ENCODE results near the gene CBFA2T3.
"Not testable (repeated sequence)": the region's sequence is repeated elsewhere in the genome, so short reads cannot be mapped to it uniquely, and the experiment has no call there.

The CBFA2T3 gene

DNA sequence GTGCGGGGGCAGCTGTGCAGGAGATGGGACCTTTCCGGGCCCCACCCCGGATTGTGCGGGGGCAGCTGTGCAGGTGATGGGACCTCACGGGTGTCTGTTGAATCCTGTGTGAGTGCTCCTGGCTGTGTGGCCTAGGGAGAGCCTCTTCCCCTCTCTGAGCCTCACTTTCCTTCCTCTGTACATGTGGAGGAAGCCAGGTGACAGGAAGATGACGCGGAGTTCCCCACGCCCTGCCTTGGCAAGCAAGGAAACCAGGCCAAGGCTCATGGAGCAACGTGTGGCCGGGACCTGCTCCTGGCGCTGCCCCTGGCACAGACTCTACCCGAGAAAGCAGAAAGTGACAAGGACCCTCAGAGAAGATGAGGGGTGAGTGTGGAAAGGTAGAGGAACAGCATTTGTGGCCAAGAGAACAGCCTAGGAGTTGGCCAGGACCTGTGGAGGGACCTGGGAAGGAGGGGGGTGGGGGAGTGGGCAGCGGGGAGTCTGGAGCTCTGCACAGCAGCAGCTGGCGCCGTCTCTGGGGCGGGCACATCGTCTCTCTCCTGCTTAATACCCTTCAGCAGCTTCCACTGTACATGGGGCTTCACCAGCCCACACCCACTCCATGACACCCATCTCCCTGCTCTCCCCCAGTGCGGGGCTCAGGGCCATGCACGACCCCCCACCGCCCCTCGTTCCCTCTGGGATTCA lies 72.2 kb downstream of the CBFA2T3 start:
- DNase-seq = no peak

DNA sequence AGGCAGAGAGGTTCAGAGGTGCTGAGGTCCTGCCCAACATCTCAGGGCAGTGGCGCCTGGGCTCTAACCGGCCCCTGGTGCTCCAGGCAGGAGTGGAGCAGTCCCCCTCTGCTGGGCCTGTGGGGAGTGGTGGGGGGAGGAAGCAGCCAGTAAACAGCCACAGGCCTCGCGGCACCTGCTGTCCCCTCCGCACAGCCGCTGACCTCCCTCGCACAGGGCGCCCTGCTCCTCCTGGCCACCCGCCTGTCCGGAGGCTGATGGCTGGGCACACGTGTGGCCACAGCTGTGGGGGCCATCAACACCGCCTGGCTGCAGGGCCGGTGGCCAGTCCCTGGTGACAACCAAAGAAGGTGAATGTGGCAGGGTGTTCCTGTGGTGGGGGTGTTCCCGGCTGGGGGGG lies 73.7 kb downstream of the CBFA2T3 start:
- DNase-seq = no peak

DNA sequence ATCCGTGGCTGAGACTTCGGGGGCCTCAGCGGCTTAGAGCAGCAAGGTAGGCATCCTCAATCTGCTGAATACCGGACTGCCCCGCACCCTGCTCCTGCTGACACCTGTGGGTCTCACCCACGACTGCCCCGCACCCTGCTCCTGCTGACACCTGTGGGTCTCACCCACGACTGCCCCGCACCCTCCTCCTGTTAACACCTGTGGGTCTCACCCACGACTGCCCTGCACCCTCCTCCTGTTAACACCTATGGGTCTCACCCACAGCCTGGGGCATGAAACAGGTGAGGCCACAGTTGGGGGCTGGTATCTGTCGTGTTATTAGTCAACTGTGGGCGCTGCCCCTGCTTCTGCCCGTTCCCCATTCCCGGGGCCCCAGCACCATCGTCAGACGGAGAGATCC lies 74.3 kb downstream of the CBFA2T3 start:
- no peak for DNase-seq

DNA sequence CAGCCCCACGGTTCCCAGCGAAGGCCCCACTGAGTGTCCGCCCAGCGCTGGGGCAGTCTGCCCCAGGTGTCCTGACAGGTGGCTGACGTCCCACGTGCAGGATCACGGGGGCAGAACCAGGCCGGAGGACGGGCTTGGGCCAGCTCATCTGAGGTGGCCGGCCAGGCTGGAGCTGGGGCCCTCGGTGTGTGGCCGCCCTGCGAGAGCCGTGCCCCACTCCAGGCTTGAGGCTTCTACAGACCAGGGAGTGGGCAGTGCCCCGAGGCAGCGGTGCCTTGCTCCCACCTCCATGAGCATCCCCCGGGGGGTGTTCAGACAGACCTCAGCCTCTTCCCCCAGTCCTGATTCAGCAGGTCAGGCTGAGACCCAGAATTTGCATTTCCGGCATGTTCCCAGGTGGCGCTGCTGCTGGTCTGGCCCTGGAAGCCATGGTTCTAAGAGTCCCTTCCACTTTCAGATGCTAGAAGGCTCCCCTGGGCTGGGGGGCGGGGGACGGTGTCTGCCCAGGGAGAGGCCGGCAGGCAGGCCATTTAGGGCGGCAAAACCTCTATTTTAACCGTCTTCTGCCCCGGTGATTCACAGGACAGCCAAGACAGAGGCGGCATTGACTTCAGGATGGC lies 75.2 kb downstream of the CBFA2T3 start:
- DNase-seq = no peak

GRCh38 chr16:88900662-88901052 lies 76.3 kb downstream of the CBFA2T3 start:
- no peak for DNase-seq

GRCh38 chr16:88899901-88900661 lies 76.9 kb downstream of the CBFA2T3 start:
- no peak for DNase-seq

DNA sequence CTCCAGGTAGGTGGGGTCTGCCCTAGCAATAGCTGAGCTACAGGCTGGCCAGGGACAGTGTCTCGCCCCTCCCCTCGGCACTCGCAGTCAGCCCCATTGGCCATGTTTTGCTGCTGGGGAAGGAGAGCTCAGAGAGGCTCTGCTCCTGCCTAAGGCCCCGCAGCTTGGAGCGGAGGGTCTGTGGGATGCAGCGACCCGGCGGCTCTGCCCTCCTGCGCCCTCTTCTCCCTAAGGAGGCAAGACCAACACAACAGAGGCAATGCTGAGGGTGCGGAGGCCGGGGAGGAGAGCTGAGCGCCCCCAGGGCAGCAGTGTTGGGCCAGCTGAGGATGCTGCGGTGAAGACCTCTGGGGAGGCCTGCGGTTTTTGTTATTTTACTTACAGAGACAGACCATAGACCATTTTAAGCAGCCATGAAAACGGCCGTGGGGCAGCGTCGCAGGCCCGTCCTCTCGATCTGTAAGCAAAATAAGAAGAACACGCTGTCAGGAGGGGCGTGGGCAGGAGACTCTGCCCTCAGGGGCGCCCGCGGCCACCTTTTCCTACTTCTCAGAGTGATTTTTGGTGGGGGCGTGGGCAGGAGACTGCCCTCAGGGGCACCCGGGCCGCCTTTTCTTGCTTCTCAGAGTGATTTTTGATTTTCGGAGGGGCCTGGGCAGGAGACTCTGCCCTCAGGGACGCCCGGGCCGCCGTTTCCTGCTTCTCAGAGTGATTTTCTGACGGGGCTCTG lies 79.1 kb downstream of the CBFA2T3 start:
- DNase-seq = no peak

DNA sequence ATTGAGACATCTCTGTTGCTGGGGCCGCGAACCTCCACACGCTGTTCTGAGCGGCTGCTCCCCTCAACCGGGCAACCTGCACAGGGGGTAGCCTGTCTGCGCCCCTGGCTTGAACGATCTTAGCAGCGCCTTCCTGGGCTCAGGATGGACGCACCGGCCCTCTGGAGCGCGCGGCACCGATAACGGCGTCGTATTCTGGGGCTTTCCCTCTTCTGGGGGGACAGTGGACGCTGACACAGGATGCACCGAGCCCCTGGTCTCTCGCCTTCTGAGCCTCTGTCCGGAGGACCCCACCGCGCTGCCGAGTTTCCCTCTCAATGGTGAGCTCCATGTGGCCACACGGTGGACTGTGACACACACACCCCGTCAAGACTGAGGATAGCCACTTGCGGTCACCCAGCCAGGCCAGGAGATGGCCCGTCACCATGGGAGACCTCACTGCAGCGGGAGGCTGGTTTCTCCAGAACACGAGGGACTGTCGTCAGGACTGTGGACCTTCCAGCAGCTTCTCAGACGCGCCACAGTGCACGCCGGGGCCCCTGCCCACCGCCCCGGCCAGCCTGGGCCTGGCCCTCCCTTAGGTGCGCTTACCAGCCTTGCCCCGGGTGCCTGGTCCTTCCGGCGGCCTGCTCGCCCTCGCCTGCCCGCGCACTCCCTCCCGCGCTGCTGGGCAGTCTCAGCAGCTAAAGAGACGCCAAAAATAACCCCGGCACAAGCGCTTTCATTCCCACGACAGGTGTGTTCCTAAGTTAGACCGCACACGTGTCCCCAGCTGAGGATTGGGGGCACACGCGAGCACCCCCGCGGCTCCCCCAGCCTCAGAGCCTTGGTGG lies 80.6 kb downstream of the CBFA2T3 start:
- no peak for DNase-seq

GRCh38 chr16:88895335-88895734 lies 81.7 kb downstream of the CBFA2T3 start:
- no peak for DNase-seq

- no peak for DNase-seq
These were observed 82.2 kb downstream of the CBFA2T3 start for GRCh38 chr16:88894681-88895300.

GRCh38 chr16:88894266-88894665 lies 82.7 kb downstream of the CBFA2T3 start:
- DNase-seq = not testable (repeated sequence)

GRCh38 chr16:88893127-88893968 lies 83.7 kb downstream of the CBFA2T3 start:
- no peak for DNase-seq

GRCh38 chr16:88892065-88892464 lies 84.9 kb downstream of the CBFA2T3 start:
- no peak for DNase-seq

GRCh38 chr16:88891083-88891482 lies 85.9 kb downstream of the CBFA2T3 start:
- DNase-seq = no peak

DNA sequence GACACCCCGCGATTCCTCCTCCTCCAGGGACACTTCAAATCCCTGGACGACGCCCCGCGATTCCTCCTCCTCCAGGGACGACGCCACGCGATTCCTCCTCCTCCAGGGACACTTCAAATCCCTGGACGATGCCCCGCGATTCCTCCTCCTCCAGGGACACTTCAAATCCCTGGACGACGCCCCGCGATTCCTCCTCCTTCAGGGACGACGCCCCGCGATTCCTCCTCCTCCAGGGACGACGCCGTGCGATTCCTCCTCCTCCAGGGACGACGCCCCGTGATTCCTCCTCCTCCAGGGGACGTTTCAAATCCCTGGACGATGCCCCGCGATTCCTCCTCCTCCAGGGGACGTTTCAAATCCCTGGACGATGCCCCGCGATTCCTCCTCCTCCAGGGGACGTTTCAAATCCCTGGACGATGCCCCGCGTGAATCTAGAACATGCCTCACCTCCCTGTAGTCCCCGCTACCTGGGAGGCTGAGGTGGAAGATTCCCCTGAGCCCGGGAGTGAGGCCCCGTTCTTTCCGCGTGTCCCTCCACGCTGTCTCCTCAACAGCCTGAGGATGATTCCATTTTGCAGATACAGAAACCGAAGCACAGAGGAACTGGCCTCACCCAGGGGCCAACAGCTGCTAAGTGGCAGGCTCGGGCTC lies 87.2 kb downstream of the CBFA2T3 start:
- DNase-seq = not testable (repeated sequence)

DNA sequence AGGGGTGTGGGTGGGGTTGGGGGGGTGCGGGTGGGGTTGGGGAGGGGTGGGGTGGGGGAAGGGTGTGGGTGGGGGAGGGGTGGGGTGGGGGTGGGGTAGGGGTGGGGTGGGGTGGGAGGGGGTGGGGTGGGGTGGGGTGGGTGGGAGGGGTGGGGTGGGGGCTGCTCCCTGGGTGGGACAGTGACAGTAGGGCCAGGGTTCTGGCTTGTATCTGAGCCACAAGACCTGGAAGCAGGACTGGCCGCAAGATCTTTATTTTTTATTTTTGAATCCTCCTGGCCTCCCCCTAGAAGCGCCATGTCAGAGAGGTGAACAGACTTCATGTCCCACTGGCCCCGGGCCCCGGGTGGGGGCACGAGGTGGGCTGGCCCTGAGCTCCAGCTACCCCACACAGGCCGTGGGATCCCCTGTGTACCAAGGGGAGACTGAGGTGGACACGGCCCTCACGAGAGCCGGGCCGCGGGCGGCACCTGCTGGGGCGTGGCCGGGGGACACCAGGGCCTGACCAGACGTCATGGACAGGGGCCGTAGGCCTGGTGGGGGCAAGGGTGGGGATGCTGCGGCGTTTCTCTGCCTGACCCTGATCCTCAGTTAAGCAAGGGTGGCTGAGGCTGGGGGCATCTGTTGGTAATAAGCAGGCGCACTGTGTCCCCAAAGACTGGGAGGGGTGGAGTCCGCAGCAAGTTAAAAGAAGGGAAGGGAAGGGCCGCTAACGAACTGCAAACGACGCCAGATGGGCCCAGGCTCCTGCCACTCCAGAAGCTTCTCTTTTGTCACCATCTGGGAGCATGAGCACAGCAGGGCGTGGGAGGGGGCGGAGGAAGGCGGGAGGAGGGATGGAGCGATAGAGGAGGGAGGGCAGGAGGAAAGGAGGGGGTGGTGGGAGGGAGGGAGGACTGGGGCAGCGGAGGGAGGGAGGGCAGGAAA lies 88.3 kb downstream of the CBFA2T3 start:
- no peak for DNase-seq

DNA sequence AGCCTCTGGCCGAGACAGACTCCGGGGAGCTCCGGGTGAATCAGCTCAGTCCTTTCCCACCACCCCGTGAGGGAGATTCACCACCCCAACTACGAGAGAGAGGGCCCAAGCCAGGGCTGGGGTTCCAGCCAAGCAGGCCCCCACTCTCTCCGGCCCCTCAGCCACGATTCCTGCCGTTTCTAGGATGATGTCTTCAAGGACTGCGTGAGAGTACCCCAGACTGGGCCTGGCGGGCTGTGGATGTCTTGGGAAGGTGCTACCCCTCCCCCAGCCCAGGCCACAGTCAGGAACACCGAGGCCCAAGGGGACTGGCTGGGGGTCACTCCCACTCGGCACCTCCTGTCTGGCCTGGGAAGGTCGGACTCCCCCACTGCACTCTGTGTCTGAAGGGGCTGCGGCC lies 89.0 kb downstream of the CBFA2T3 start:
- DNase-seq = no peak

DNA sequence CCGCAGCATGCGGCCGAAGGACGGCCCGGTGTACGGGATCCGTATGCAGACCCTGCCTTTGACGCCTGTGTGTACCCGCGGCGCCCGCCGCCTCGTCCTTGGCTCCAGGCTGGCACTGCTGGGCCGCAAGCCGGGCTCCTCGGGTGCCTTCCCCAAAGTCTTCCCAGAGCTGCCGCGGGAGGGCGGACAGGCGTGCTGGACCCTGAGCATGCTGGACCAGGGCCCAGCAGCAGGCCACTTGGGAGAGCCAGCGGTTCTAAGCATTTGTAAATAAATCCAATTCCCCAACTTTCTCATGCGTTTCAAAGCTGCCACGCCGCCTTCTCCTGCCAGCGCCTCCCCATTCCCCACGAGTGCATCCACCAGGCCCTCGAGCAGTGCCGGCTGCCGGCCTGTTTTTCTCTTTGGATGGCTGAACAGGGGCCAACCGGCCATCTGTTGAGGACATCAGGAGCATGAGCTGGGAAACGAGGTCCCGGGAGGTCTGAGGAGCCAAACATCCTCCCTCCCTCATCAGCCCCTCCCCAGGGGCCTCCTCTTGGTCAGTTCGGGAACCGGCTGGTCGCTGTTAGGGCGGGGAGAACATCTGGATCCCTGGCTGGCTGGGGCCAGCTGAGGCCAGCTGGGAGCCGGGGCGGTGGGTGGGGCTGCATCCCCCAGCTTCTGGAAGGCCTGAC lies 90.0 kb downstream of the CBFA2T3 start:
- DNase-seq = no peak

DNA sequence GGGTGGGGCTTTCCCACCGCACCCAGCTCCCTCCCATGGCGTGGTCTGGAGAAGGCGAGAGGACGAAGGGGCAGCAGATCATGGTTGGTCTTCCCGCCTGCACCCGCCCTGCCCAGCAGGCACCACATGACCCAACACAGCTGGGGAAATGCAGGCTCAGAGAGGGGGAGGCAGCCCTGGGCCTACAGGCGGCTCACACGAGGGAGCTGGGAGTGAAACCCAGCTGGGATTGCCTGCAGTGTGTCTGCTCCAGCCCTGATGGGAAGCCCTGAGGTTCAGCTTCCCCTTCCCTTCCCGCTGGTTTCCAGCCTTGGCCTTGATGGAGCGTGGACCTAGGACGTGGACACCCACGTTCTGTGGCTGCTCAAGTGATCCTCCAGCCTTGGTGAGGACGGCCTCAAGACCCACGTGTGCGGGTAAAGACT lies 90.6 kb downstream of the CBFA2T3 start:
- DNase-seq = no peak

Data from activated CD8-positive, alpha-beta memory T cell treated with anti-CD3 and anti-CD28 coated beads for 24 hours (primary cell).